HEK293 (cell line): Measurements from ENCODE around the gene CDC42EP3.

ENCODE experiments used
- CTCF ChIA-PET: fragments of 350-600 bp; formaldehyde crosslinking; extraction: SDS; loops from one replicate; lab custom pipeline; 2021; ENCODE audit warnings: antibody characterized with exemption; lab: Yijun Ruan, JAX
- POLR2A ChIA-PET: fragments of 300-600 bp; formaldehyde crosslinking; extraction: SDS; loops from one replicate; lab custom pipeline; 2020; ENCODE audit warnings: antibody characterized with exemption, inconsistent platforms; lab: Yijun Ruan, JAX
- H3K27ac ChIP-seq: fragments of 200-500 bp; sonication (Bioruptor generic); 2 replicates; pipeline ENCODE4 v1.5.1; 2014; ENCODE audit warnings: low read depth, low read length, control low read depth, inconsistent platforms; ENCODE audit errors: extremely low read depth
- H3K36me3 ChIP-seq, 2 experiments: fragments of 200-500 bp in 1 of 2; sonication (Bioruptor generic) in 1 of 2; 1 replicate in 1 of 2; 2 replicates in 1 of 2; pipeline ENCODE4 v1.5.1; 2014 to 2017; ENCODE audit warnings: inconsistent platforms in 2 of 2, low read length in 2 of 2; ENCODE audit not compliant: control insufficient read depth in 2 of 2, insufficient read depth in 1 of 2
- H3K4me1 ChIP-seq: fragments of 200-500 bp; sonication (Bioruptor generic); 2 replicates; pipeline ENCODE4 v1.5.1; 2014; ENCODE audit warnings: mild to moderate bottlenecking, low read length, inconsistent platforms; ENCODE audit not compliant: control insufficient read depth, insufficient read depth
- H3K4me3 ChIP-seq: 2 replicates; pipeline ENCODE4 v1.5.1; 2011; ENCODE audit warnings: low read depth, mild to moderate bottlenecking, control low read depth, low read length, moderate library complexity
- H3K9me3 ChIP-seq: fragments of 200-500 bp; sonication (Bioruptor generic); 2 replicates; pipeline ENCODE4 v1.5.1; 2014; ENCODE audit warnings: low read depth, low read length, inconsistent platforms; ENCODE audit not compliant: control insufficient read depth, insufficient read depth
- GLIS1 ChIP-seq: fragments of 450-650 bp; formaldehyde crosslinking; IDR thresholded peaks from 2 replicates; pipeline ENCODE4 v1.5.1; 2016; ENCODE audit warnings: missing biosample characterization, missing genetic modification characterization
- MYNN ChIP-seq: fragments of 450-650 bp; formaldehyde crosslinking; IDR thresholded peaks from 2 replicates; pipeline ENCODE4 v1.5.1; 2016; ENCODE audit warnings: missing biosample characterization, missing genetic modification characterization, borderline replicate concordance
- TRIM28 ChIP-seq: IDR thresholded peaks from 2 replicates; pipeline ENCODE4 v1.6.1; 2011; ENCODE audit warnings: low read length, control low read depth, borderline replicate concordance
- ZBTB1 ChIP-seq: fragments of 450-650 bp; formaldehyde crosslinking; IDR thresholded peaks from 2 replicates; pipeline ENCODE4 v1.5.1; 2016; ENCODE audit warnings: missing biosample characterization, missing genetic modification characterization
- ZBTB21 ChIP-seq: fragments of 450-650 bp; formaldehyde crosslinking; IDR thresholded peaks from 2 replicates; pipeline ENCODE4 v1.5.1; 2017; ENCODE audit warnings: missing biosample characterization, missing genetic modification characterization
- ZFHX2 ChIP-seq: fragments of 450-650 bp; formaldehyde crosslinking; conservative IDR thresholded peaks from 2 replicates; pipeline ENCODE4 v1.5.1; 2016; ENCODE audit warnings: missing biosample characterization, missing genetic modification characterization
- ZNF10 ChIP-seq: fragments of 450-650 bp; formaldehyde crosslinking; IDR thresholded peaks from 2 replicates; pipeline ENCODE4 v1.5.1; 2017; ENCODE audit warnings: missing biosample characterization, missing genetic modification characterization
- ZNF174 ChIP-seq: fragments of 450-650 bp; formaldehyde crosslinking; IDR thresholded peaks from 2 replicates; pipeline ENCODE4 v1.5.0; 2017; ENCODE audit warnings: missing biosample characterization, mild to moderate bottlenecking, missing genetic modification characterization
- ZNF37A ChIP-seq: fragments of 450-650 bp; IDR thresholded peaks from 2 replicates; pipeline ENCODE4 v1.5.1; 2018; ENCODE audit warnings: missing biosample characterization, missing genetic modification characterization
- ZNF610 ChIP-seq: fragments of 450-650 bp; formaldehyde crosslinking; IDR thresholded peaks from 2 replicates; pipeline ENCODE4 v1.5.1; 2016; ENCODE audit warnings: missing biosample characterization, missing genetic modification characterization, borderline replicate concordance
- ZNF621 ChIP-seq: fragments of 450-650 bp; formaldehyde crosslinking; IDR thresholded peaks from 2 replicates; pipeline ENCODE4 v1.5.1; 2017; ENCODE audit warnings: missing biosample characterization, missing genetic modification characterization
- ZNF624 ChIP-seq: fragments of 450-650 bp; formaldehyde crosslinking; IDR thresholded peaks from 2 replicates; pipeline ENCODE4 v1.5.1; 2017; ENCODE audit warnings: missing biosample characterization, missing genetic modification characterization
- ZNF830 ChIP-seq: fragments of 450-650 bp; IDR thresholded peaks from 2 replicates; pipeline ENCODE4 v1.5.0; 2018; ENCODE audit warnings: missing biosample characterization, missing genetic modification characterization, low read depth, mild to moderate bottlenecking, moderate library complexity
- ZSCAN23 ChIP-seq: fragments of 450-650 bp; formaldehyde crosslinking; IDR thresholded peaks from 2 replicates; pipeline ENCODE4 v1.5.1; 2016; ENCODE audit warnings: missing biosample characterization, missing genetic modification characterization
- TF ChIP-seq, protein P1 (sequence below): fragments of 450-650 bp; formaldehyde crosslinking; IDR thresholded peaks from 2 replicates; pipeline ENCODE4 v1.5.1; 2016; ENCODE audit warnings: missing biosample characterization, missing genetic modification characterization
- TF ChIP-seq, protein P2 (sequence below): fragments of 450-650 bp; formaldehyde crosslinking; IDR thresholded peaks from 2 replicates; pipeline ENCODE4 v1.5.1; 2016; ENCODE audit warnings: missing biosample characterization, missing genetic modification characterization
- TF ChIP-seq, protein P3 (sequence below): fragments of 450-650 bp; formaldehyde crosslinking; IDR thresholded peaks from 2 replicates; pipeline ENCODE4 v1.5.1; 2017; ENCODE audit warnings: missing biosample characterization, missing genetic modification characterization
- TF ChIP-seq, protein P4 (sequence below): fragments of 450-650 bp; formaldehyde crosslinking; conservative IDR thresholded peaks from 2 replicates; pipeline ENCODE4 v1.5.1; 2016; ENCODE audit warnings: low read depth, missing biosample characterization, missing genetic modification characterization
- TF ChIP-seq, protein P5 (sequence below): fragments of 450-650 bp; formaldehyde crosslinking; IDR thresholded peaks from 2 replicates; pipeline ENCODE4 v1.5.1; 2016; ENCODE audit warnings: missing biosample characterization, missing genetic modification characterization
- TF ChIP-seq, protein P6 (sequence below): fragments of 450-650 bp; formaldehyde crosslinking; IDR thresholded peaks from 2 replicates; pipeline ENCODE4 v1.5.1; 2017; ENCODE audit warnings: missing biosample characterization, missing genetic modification characterization

Gene CDC42EP3

DNA sequence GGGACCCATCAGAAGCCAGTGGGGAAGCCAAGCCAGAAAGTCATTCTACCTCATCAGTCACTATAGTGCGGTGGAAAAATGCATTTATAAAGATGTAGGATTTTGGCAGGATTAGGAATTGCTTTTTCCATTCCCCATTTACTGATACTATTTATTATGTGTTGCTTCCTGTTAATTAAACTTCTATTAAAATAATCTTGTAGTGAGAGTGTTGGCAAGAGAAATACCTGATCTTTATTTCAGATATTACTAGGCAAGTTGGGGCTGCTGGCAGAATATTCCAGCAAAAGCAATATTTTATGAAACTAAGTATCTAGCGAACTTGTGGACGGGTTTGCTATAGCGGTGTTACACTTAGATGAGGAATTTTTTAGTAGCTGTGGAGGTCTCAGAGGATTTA lies 23.9 kb upstream of the CDC42EP3 start (continued):
- TF ChIP-seq, protein P1, sequence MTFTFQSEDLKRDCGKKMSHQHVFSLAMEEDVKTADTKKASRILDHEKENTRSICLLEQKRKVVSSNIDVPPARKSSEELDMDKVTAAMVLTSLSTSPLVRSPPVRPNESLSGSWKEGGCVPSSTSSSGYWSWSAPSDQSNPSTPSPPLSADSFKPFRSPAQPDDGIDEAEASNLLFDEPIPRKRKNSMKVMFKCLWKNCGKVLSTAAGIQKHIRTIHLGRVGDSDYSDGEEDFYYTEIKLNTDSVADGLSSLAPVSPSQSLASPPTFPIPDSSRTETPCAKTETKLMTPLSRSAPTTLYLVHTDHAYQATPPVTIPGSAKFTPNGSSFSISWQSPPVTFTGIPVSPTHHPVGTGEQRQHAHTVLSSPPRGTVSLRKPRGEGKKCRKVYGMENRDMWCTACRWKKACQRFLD (tag by site-specific recombination), result no peak
- no peak for TF ChIP-seq ZNF621
- TF ChIP-seq, protein P2, sequence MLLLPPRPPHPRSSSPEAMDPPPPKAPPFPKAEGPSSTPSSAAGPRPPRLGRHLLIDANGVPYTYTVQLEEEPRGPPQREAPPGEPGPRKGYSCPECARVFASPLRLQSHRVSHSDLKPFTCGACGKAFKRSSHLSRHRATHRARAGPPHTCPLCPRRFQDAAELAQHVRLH, result no peak

DNA sequence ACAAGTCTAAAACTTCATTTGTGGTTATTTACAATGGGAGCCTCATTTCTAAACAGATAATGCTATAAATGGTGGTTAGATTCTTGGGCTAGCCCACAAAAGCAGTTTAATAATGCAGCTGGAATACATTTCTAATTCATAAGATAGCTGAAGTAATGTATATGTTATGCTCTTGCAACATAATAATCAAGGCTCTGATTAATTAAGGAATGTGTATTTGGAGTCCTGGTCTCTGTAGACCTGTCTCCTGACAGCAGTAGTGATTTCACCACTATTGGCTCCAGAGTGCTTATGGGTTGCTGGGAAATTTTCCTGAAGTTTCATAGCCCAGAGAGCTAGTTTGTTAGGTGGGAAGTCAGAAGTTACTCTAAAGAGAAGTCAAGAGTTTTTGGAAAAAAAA lies 21.3 kb upstream of the CDC42EP3 start:
- no peak for TF ChIP-seq MYNN (tag by site-specific recombination)
- TF ChIP-seq ZNF830 (tag by site-specific recombination), result no peak
- no peak for TF ChIP-seq ZNF10
- TF ChIP-seq ZNF624, result no peak
- no peak for TF ChIP-seq ZNF174
- no peak for TF ChIP-seq ZNF610 (tag by site-specific recombination)
- no peak for TF ChIP-seq ZBTB1 (tag by site-specific recombination)
- TF ChIP-seq, protein P3, sequence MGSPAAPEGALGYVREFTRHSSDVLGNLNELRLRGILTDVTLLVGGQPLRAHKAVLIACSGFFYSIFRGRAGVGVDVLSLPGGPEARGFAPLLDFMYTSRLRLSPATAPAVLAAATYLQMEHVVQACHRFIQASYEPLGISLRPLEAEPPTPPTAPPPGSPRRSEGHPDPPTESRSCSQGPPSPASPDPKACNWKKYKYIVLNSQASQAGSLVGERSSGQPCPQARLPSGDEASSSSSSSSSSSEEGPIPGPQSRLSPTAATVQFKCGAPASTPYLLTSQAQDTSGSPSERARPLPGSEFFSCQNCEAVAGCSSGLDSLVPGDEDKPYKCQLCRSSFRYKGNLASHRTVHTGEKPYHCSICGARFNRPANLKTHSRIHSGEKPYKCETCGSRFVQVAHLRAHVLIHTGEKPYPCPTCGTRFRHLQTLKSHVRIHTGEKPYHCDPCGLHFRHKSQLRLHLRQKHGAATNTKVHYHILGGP (tag by site-specific recombination), result no peak
- no peak for TF ChIP-seq ZSCAN23 (tag by site-specific recombination)
- TF ChIP-seq ZBTB21, result no peak
- no peak for TF ChIP-seq ZFHX2
- TF ChIP-seq, protein P4, sequence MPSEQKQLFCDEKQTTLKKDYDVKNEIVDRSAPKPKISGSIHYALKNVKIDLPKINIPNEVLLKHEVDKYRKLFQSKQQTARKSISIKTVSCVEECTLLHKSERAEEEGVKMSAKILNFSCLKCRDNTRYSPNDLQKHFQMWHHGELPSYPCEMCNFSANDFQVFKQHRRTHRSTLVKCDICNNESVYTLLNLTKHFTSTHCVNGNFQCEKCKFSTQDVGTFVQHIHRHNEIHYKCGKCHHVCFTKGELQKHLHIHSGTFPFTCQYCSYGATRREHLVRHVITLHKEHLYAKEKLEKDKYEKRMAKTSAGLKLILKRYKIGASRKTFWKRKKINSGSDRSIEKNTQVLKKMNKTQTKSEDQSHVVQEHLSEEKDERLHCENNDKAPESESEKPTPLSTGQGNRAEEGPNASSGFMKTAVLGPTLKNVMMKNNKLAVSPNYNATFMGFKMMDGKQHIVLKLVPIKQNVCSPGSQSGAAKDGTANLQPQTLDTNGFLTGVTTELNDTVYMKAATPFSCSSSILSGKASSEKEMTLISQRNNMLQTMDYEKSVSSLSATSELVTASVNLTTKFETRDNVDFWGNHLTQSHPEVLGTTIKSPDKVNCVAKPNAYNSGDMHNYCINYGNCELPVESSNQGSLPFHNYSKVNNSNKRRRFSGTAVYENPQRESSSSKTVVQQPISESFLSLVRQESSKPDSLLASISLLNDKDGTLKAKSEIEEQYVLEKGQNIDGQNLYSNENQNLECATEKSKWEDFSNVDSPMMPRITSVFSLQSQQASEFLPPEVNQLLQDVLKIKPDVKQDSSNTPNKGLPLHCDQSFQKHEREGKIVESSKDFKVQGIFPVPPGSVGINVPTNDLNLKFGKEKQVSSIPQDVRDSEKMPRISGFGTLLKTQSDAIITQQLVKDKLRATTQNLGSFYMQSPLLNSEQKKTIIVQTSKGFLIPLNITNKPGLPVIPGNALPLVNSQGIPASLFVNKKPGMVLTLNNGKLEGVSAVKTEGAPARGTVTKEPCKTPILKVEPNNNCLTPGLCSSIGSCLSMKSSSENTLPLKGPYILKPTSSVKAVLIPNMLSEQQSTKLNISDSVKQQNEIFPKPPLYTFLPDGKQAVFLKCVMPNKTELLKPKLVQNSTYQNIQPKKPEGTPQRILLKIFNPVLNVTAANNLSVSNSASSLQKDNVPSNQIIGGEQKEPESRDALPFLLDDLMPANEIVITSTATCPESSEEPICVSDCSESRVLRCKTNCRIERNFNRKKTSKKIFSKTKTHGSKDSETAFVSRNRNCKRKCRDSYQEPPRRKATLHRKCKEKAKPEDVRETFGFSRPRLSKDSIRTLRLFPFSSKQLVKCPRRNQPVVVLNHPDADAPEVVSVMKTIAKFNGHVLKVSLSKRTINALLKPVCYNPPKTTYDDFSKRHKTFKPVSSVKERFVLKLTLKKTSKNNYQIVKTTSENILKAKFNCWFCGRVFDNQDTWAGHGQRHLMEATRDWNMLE, result no peak
- TF ChIP-seq ZNF37A (tag by site-specific recombination), result no peak
- TF ChIP-seq, protein P5, sequence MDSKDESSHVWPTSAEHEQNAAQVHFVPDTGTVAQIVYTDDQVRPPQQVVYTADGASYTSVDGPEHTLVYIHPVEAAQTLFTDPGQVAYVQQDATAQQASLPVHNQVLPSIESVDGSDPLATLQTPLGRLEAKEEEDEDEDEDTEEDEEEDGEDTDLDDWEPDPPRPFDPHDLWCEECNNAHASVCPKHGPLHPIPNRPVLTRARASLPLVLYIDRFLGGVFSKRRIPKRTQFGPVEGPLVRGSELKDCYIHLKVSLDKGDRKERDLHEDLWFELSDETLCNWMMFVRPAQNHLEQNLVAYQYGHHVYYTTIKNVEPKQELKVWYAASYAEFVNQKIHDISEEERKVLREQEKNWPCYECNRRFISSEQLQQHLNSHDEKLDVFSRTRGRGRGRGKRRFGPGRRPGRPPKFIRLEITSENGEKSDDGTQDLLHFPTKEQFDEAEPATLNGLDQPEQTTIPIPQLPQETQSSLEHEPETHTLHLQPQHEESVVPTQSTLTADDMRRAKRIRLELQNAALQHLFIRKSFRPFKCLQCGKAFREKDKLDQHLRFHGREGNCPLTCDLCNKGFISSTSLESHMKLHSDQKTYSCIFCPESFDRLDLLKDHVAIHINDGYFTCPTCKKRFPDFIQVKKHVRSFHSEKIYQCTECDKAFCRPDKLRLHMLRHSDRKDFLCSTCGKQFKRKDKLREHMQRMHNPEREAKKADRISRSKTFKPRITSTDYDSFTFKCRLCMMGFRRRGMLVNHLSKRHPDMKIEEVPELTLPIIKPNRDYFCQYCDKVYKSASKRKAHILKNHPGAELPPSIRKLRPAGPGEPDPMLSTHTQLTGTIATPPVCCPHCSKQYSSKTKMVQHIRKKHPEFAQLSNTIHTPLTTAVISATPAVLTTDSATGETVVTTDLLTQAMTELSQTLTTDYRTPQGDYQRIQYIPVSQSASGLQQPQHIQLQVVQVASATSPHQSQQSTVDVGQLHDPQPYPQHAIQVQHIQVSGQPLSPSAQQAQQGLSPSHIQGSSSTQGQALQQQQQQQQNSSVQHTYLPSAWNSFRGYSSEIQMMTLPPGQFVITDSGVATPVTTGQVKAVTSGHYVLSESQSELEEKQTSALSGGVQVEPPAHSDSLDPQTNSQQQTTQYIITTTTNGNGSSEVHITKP (tag by site-specific recombination), result no peak
- no peak for TF ChIP-seq GLIS1 (tag by site-specific recombination)
- TF ChIP-seq, protein P6, sequence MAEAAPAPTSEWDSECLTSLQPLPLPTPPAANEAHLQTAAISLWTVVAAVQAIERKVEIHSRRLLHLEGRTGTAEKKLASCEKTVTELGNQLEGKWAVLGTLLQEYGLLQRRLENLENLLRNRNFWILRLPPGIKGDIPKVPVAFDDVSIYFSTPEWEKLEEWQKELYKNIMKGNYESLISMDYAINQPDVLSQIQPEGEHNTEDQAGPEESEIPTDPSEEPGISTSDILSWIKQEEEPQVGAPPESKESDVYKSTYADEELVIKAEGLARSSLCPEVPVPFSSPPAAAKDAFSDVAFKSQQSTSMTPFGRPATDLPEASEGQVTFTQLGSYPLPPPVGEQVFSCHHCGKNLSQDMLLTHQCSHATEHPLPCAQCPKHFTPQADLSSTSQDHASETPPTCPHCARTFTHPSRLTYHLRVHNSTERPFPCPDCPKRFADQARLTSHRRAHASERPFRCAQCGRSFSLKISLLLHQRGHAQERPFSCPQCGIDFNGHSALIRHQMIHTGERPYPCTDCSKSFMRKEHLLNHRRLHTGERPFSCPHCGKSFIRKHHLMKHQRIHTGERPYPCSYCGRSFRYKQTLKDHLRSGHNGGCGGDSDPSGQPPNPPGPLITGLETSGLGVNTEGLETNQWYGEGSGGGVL (tag by site-specific recombination), result no peak
- no peak for TF ChIP-seq TRIM28
- CTCF ChIA-PET, result interaction anchor here (0.6 to 0.7 kb wide), 4 partner anchors 10 to 47 kb away, joined by 3 to 4 read pairs (median 4); no protein-coding TSS in a partner anchor
- POLR2A ChIA-PET, result no interaction called here

More for the DNA sequence above, 21.3 kb upstream of the CDC42EP3 start:
- no peak overlapping the region for H3K4me3 ChIP-seq
- H3K36me3 ChIP-seq, result no peaks in the 10 kb centered on the region
- no peaks in the 10 kb centered on the region for H3K4me1 ChIP-seq
- no peaks in the 10 kb centered on the region for H3K9me3 ChIP-seq
- no peak overlapping the region for H3K27ac ChIP-seq
